Mammary epithelial cell (primary cell): ENCODE measurements around the gene KCNMA1.

Source experiments
- EZH2 ChIP-seq: IDR thresholded peaks from 2 replicates; pipeline ENCODE4 v1.6.1; 2012; ENCODE audit warnings: low read length, inconsistent platforms, borderline replicate concordance
- TF ChIP-seq, protein P1 (sequence below), 2 donors: IDR thresholded peaks in 1 of 2; conservative IDR thresholded peaks in 1 of 2; 2 replicates each; pipeline ENCODE4 v1.5.1; 2011 to 2012; ENCODE audit warnings: inconsistent platforms in 2 of 2, low read length in 2 of 2, mild to moderate bottlenecking in 2 of 2, control low read depth in 1 of 2, low read depth in 1 of 2; ENCODE audit not compliant: insufficient read depth in 1 of 2; ENCODE audit errors: extremely low read depth in 1 of 2

DNA sequence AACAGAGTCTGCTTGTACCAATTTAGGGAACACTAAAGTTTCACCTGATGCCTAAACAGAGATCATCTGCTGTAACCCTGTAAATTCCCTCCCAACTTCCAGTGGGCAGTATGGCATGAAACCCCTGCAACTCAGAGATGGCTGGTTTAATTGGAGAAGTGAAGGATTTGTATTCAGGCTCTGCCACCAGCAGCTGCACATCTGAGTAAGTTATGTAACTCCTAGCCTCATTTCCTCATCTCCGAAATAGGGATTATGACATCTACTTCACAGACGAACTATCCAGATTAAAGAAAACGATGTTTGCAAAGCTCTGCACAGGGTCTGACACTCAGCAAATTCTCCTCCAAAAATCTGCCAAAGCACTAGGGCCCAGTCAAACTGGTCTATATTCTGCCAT is 493.0 kb downstream of the KCNMA1 start:
- TF ChIP-seq, protein P1, sequence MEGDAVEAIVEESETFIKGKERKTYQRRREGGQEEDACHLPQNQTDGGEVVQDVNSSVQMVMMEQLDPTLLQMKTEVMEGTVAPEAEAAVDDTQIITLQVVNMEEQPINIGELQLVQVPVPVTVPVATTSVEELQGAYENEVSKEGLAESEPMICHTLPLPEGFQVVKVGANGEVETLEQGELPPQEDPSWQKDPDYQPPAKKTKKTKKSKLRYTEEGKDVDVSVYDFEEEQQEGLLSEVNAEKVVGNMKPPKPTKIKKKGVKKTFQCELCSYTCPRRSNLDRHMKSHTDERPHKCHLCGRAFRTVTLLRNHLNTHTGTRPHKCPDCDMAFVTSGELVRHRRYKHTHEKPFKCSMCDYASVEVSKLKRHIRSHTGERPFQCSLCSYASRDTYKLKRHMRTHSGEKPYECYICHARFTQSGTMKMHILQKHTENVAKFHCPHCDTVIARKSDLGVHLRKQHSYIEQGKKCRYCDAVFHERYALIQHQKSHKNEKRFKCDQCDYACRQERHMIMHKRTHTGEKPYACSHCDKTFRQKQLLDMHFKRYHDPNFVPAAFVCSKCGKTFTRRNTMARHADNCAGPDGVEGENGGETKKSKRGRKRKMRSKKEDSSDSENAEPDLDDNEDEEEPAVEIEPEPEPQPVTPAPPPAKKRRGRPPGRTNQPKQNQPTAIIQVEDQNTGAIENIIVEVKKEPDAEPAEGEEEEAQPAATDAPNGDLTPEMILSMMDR (conservative IDR thresholded peaks at IDR 0.05 in 1 of 2, IDR thresholded peaks at IDR 0.05 in 1 of 2; ENCODE audit: extremely low read depth in 1 of 2, insufficient read depth in 1 of 2, low read depth in 1 of 2, low read length in 2 of 2) = no peak
- TF ChIP-seq EZH2 = no peak
